NCI-H510A (cell line): ENCODE results near the gene C1orf105.
"Not testable (repeated sequence)": the region's sequence is repeated elsewhere in the genome, so short reads cannot be mapped to it uniquely, and the experiment has no call there.

Experiments
- DNase-seq: peaks from one replicate; lab custom pipeline; 2025; lab: John Stamatoyannopoulos, UW

C1orf105 gene

GRCh38 chr1:172420385-172420784 is at the start of gene C1orf105:
C1orf105 (plus strand) TSS chr1:172420685; CDS start chr1:172420886, 201 bp downstream.
- DNase-seq = no peak

- not testable (repeated sequence) for DNase-seq
These were observed 48.8 kb upstream of the C1orf105 start for GRCh38 chr1:172371646-172372045.

GRCh38 chr1:172373864-172374263 is 46.6 kb upstream of the C1orf105 start:
- no peak for DNase-seq

GRCh38 chr1:172375211-172375631 is 45.3 kb upstream of the C1orf105 start:
- no peak for DNase-seq

GRCh38 chr1:172376431-172376830 is 44.1 kb upstream of the C1orf105 start:
- no peak for DNase-seq

- DNase-seq = no peak
These were observed 42.9 kb upstream of the C1orf105 start for GRCh38 chr1:172377565-172377964.

- DNase-seq = no peak
These were observed 42.2 kb upstream of the C1orf105 start for GRCh38 chr1:172378109-172378760.

GRCh38 chr1:172380441-172381244 is 39.8 kb upstream of the C1orf105 start:
- no peak for DNase-seq

- no peak for DNase-seq
These were observed 38.5 kb upstream of the C1orf105 start for GRCh38 chr1:172381946-172382345.

GRCh38 chr1:172382406-172382805 is 38.1 kb upstream of the C1orf105 start:
- DNase-seq = no peak

- DNase-seq = no peak
These were observed 37.5 kb upstream of the C1orf105 start for GRCh38 chr1:172382990-172383389.

GRCh38 chr1:172383536-172383935 is 36.9 kb upstream of the C1orf105 start:
- DNase-seq = no peak

- DNase-seq = no peak
These were observed 35.8 kb upstream of the C1orf105 start for GRCh38 chr1:172384656-172385055.

- no peak for DNase-seq
These were observed 34.4 kb upstream of the C1orf105 start for GRCh38 chr1:172386046-172386445.

GRCh38 chr1:172388490-172388889 is 32.0 kb upstream of the C1orf105 start:
- no peak for DNase-seq

GRCh38 chr1:172390301-172390682 is 30.2 kb upstream of the C1orf105 start:
- DNase-seq = no peak

GRCh38 chr1:172390683-172391551 is 29.6 kb upstream of the C1orf105 start:
- DNase-seq = no peak

GRCh38 chr1:172391976-172392375 is 28.5 kb upstream of the C1orf105 start:
- DNase-seq = no peak

GRCh38 chr1:172393354-172393753 is 27.1 kb upstream of the C1orf105 start:
- DNase-seq = no peak

- no peak for DNase-seq
These were observed 26.2 kb upstream of the C1orf105 start for GRCh38 chr1:172394141-172394751.

GRCh38 chr1:172394811-172395210 is 25.7 kb upstream of the C1orf105 start:
- no peak for DNase-seq

GRCh38 chr1:172395576-172395975 is 24.9 kb upstream of the C1orf105 start:
- DNase-seq = no peak
